GM12865 (cell line): Measurements from ENCODE around the gene HPCAL1.

Experiments
- DNase-seq: peaks from one replicate; pipeline ENCODE4 v3.0.0; 2010; ENCODE audit warnings: low read depth
- H3K4me3 ChIP-seq: 2 replicates; pipeline ENCODE4 v1.5.1; 2011; ENCODE audit warnings: mild to moderate bottlenecking, low read depth, low read length, control low read depth
- CTCF ChIP-seq: IDR thresholded peaks from 2 replicates; pipeline ENCODE4 v1.5.1; 2011; ENCODE audit warnings: low read length, control low read depth, low read depth, inconsistent platforms; ENCODE audit not compliant: insufficient read depth; ENCODE audit errors: missing control alignments

The HPCAL1 gene

DNA sequence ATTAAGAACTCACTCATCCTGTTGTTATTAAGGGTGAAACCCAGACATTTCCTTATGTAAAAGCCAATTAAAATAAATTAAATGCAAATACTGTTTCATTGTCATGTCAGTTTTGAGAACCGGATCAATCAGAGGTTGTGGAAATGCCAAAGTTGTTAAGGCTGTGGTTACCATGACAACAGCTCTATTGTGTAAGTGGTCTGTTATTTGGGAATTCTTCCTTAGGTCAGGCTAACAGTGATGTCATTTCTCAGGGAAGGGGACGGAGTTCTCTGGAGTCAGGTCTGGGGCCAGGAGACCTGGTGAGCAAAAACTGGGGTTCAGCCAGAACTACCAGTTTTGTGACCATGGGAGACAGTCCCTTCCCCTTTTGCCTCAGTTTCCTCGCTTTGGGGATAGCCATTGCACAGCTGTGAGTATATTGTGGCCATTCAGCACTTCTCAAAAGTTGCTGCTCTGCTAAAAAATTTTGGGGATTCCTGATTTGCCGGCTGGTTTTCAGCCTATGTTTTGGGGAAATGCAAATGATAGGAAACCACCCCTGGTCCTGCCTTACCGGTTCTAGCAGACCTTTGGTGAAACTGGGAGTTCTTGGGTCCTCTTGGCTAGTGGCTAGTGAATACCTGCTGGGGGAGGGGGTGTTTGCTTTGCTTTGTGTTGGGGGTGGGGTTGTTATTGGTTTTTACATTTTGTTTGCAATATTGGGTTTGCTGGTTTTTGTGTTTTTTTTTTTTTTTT, 21.6 kb downstream of the HPCAL1 start:
- TF ChIP-seq CTCF: no peak
- DNase-seq: peak; percentile 40

GRCh38 chr2:10325278-10326145, 22.8 kb downstream of the HPCAL1 start:
- TF ChIP-seq CTCF: no peak
- DNase-seq: no peak
- no peak overlapping the region for H3K4me3 ChIP-seq

More for the DNA sequence above, 21.6 kb downstream of the HPCAL1 start:
- no peak overlapping the region for H3K4me3 ChIP-seq

DNA sequence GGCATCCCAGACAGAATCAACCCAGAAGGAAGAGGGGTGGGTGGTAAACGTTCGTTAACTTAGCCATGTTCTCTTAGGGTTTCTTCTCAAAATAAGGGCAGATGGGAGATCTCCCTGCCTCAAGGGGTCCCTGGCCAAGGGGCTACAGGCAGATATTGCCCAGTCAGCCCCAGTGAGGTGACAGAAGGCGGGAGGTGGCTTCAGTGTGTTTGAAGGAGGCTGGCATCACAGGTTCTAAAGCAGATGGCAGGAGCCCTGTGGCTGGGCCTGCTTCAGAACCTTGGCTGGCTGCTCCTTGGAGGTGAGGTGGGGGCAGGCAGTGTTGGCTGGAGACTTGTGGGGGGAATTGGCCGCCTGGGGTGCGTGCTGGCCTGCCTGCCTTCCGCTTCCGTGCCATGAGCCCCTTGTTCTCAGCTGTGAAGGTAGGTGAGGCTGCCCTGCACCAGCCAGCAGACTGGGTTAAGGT, 23.5 kb downstream of the HPCAL1 start:
- DNase-seq: no peak
- TF ChIP-seq CTCF: no peak
- H3K4me3 ChIP-seq: no peak overlapping the region

GRCh38 chr2:10326707-10327594, 24.2 kb downstream of the HPCAL1 start:
- no peak for DNase-seq
- TF ChIP-seq CTCF: no peak

GRCh38 chr2:10327896-10328669, 25.4 kb downstream of the HPCAL1 start:
- TF ChIP-seq CTCF: no peak
- no peak for DNase-seq
- no peak overlapping the region for H3K4me3 ChIP-seq

More at GRCh38 chr2:10326707-10327594, 24.2 kb downstream of the HPCAL1 start:
- no peak overlapping the region for H3K4me3 ChIP-seq
